22Rv1 (cell line): ENCODE results near the gene RTN4.

Source experiments
- H3K27ac ChIP-seq: fragments of 450-650 bp; 2 replicates; pipeline ENCODE4 v1.5.1; 2017
- ZFX ChIP-seq: fragments of 450-650 bp; IDR thresholded peaks from 2 replicates; pipeline ENCODE4 v1.6.1; 2017; ENCODE audit warnings: antibody characterized with exemption, borderline replicate concordance
- TF ChIP-seq, protein P1 (sequence below): fragments of 450-650 bp; IDR thresholded peaks from 2 replicates; pipeline ENCODE4 v1.5.1; 2017; ENCODE audit warnings: mild to moderate bottlenecking

The RTN4 gene

DNA sequence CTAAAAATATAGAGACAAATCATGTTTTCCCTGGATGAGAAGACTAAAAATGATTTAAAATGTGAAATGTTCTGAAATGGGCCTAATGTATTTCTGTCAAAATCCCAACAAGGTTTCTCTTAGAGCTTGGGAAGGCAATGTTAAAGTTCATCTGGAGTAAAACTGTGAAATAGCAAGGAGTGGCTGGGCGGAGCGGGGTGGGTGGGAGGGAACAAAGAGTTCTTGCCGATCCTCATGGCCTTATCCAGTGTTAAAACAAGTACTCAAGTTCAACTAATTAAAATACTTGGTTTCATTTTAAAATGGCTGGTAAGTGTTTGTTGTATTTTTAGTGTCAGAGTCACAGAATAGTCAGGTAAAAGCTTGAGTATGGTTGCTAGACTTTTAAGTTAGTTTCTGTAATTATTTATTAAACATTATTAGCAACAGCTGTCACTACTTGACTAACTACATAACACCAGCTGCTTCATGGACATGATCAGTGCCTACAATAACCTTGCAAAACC lies 87.3 kb downstream of the RTN4 start:
- TF ChIP-seq, protein P1, sequence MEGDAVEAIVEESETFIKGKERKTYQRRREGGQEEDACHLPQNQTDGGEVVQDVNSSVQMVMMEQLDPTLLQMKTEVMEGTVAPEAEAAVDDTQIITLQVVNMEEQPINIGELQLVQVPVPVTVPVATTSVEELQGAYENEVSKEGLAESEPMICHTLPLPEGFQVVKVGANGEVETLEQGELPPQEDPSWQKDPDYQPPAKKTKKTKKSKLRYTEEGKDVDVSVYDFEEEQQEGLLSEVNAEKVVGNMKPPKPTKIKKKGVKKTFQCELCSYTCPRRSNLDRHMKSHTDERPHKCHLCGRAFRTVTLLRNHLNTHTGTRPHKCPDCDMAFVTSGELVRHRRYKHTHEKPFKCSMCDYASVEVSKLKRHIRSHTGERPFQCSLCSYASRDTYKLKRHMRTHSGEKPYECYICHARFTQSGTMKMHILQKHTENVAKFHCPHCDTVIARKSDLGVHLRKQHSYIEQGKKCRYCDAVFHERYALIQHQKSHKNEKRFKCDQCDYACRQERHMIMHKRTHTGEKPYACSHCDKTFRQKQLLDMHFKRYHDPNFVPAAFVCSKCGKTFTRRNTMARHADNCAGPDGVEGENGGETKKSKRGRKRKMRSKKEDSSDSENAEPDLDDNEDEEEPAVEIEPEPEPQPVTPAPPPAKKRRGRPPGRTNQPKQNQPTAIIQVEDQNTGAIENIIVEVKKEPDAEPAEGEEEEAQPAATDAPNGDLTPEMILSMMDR, result no peak
- no peak for TF ChIP-seq ZFX
- no peak overlapping the region for H3K27ac ChIP-seq

DNA sequence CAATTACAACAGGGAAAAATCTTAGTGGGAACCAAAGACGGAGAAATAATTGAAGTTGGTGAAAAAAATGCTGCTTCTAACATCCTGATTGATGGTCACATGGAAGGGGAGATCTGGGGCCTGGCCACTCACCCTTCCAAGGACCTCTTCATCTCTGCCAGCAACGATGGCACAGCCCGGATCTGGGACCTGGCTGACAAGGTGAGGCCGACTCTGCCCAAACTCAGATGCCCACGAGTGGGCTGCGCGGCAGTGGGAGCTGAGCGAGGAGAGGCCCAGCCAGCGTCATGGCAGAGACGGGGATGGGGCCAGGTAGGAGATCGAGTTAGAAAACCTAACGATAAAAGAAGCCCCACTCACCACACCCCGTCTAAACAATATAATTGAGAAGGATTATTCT lies 87.7 kb downstream of the RTN4 start:
- H3K27ac ChIP-seq, result no peak overlapping the region

DNA sequence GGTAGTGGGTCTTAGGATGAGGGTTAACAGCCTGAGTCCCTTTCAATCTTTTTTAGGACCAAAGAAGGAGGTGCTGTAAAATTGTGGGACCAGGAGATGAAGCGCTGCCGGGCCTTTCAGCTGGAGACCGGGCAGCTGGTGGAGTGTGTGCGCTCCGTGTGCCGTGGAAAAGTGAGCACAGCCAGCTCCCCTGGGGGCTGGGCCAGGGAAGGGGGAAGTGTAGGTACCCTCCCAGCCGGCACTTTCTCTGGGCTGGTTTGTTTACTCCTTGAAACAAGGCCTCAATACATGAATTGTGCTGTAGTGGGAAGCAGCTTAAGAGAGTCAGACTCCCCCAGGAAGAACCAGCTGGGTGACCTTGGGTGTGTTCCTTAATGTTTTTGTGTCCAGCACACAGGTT lies 90.1 kb downstream of the RTN4 start:
- TF ChIP-seq, protein P1, result no peak
- no peak for TF ChIP-seq ZFX
- H3K27ac ChIP-seq, result no peak overlapping the region

More for the DNA sequence above, 87.7 kb downstream of the RTN4 start:
- TF ChIP-seq ZFX, result no peak
- TF ChIP-seq, protein P1, result no peak

DNA sequence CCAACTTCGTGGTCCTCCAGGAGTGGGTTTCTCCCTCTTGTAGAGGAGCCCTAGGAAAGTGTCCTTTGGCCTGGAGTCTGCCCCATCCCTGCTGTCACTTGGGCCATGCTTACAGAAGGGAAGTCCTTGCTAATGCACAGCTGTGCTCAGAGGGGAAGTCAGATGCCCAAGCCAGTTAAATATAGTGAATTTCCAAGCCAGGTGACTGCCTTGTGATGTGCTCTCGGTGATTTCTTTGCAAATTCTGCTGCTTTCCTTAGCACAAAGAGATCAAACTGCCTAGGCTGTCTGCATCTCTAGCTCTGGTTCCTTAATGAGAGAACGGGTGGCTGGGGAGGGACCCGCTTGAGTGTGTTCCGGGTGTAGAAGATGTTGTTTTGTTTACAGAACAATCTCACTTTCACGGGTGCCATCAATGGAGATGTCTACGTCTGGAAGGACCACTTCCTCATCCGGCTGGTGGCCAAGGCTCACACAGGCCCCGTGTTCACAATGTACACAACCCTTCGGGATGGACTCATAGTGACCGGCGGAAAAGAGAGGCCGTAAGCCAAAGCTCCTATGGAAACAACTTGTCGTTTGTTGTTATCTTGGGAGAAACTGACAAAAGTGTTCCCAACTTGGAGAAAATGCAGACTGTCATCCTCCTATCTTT lies 91.4 kb downstream of the RTN4 start:
- H3K27ac ChIP-seq, result no peak overlapping the region
- TF ChIP-seq, protein P1, result no peak
- no peak for TF ChIP-seq ZFX

DNA sequence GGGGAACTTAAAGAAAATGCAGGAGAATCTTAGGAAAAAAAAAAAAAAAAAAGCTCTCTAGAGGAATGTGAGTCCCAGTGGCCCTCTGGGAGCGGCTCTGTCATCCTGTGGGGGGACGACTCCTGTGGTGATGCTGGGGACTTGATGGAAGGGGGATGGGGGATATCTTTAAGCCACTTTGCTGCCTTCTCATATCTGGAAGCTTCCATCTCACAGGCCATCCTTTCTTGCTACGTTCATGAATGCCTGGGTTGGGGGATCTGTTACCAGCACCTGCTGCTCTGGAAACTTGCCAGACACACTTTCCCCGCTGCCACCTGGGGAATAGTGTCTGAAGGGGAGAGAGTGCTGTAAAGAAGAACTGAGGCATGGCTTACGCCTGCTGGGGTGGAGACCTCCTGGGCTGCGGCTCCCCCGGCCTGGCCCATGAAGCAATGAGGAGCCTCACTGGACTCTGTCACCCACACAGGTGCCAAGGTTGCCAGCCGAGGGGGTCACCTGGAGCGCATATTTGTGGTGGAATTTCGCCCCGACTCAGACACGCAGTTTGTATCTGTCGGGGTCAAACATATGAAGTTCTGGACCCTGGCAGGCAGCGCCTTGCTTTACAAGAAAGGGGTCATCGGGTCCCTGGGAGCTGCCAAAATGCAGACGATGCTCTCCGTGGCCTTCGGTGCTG lies 92.8 kb downstream of the RTN4 start:
- no peak overlapping the region for H3K27ac ChIP-seq
- TF ChIP-seq, protein P1, result no peak
- TF ChIP-seq ZFX, result no peak

GRCh38 chr2:54956111-54956627 lies 94.1 kb downstream of the RTN4 start:
- peak overlapping the region; percentile 36 for H3K27ac ChIP-seq
- no peak for TF ChIP-seq ZFX
- TF ChIP-seq, protein P1, result no peak
